GM21447 (cell line): ENCODE results near the gene RILP.

Experiments
- ATAC-seq: cut with Tn5 transposase; IDR thresholded peaks from one replicate; pipeline ENCODE4 v1.9.1; 2021; ENCODE audit not compliant: unreplicated experiment

The RILP gene

GRCh38 chr17:1648173-1648962 is 1.3 kb downstream of the RILP start:
- ATAC-seq, result peak; percentile 35

GRCh38 chr17:1647802-1648171 is 1.9 kb downstream of the RILP start:
- ATAC-seq, result no peak

GRCh38 chr17:1646199-1646875 is 3.3 kb downstream of the RILP start:
- ATAC-seq, result no peak

- no peak for ATAC-seq
Measured at GRCh38 chr17:1645207-1646171, 4.2 kb downstream of the RILP start, which contains the start of gene SCARF1. TSS of gene SCARF1 (minus strand) at chr17:1645732. CDS start at chr17:1645697, 35 bp downstream.

DNA sequence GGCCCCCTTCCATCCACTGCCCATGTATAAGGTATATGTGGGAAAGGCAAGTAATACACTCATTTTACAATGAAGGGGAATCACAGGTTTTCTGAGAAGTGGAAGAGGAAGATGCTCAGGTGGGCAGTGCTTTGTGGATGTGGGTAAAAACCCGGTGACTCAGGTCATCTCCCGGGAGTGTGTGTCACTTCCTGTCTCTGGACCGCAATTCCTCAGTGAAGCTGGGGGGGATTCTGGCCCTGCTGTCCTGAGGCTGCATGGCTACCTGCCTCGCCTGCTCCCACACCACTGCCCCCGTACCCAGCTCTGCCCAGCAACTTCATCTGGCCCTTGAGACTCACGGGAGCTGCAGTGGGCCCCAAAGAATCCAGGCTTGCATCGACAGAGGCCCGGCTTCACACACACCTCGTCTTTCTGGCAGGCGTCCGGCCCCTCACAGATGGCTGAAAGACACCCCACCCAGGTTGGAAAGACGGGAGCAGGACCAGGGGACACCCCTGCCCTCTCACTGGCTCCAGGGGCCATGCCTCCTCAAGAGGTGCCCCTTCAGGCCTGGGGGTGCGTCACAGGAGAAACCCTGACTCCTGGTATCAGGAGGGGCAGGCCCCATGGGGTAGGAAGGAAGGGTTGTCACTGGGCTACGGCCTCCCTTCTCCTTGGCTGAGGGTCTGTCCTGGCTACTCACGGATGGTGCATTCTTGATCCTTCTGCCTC is 5.0 kb downstream of the RILP start:
- ATAC-seq, result no peak

DNA sequence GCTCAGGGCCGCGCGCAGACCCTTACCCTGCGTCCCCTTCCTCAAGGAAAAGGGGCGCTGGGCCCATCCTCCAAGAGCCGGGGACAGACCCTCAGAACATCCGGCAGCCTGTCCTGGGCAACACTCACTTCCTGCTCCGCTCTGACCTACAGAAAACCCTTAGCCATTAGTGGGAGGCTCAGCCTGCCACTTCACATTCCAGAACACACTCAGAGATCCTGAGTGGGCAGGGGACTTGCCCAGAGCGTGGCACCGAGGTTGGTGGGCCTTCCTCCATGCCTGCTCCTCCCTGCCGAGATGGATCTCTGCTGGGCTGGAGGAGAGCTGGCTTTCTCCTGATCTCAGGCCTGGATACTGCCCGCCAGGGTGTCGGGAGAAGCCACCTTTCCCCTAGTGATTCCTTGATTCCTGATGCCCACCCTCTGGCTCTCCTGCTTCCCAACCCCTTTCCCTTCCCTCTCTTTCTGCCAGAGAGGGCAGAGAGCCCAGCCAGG is 5.6 kb downstream of the RILP start:
- ATAC-seq, result no peak

DNA sequence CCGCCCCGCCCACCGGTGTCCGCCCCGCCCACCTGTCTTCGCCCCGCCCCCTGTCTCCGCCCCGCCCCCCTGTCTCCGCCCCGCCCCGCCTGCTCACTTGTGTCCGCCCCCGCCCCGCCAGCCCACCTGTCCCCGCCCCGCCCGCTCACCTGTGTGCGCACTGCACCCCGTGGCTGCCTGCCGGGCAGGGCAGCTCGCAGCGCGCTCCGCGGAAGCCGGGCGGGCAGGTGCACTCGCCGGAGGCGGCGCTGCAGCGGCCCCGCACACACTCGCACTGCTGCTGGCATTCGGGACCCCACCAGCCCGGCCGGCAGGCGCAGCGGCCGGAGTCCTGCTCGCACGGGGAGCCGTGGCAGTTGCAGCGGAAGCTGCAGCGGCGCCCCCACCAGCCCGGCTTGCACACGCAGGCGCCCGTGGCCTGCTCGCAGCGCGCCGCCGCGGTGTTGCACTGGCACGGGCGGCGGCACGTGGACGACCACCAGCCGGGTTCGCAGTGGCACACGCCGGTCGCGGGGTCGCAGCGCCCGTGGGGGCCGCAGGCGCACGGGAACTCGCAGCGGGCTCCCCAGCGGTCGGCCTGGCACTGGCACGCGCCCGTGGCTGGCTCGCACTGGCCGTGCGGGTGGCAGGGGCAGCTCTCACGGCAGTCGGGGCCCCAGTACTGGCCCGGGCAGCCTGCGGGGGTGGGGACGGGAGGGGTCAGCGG is 6.2 kb downstream of the RILP start:
- ATAC-seq, result no peak

- ATAC-seq, result no peak
Measured at GRCh38 chr17:1641065-1641403, 8.6 kb downstream of the RILP start.

GRCh38 chr17:1640329-1641064 is 9.2 kb downstream of the RILP start:
- no peak for ATAC-seq

DNA sequence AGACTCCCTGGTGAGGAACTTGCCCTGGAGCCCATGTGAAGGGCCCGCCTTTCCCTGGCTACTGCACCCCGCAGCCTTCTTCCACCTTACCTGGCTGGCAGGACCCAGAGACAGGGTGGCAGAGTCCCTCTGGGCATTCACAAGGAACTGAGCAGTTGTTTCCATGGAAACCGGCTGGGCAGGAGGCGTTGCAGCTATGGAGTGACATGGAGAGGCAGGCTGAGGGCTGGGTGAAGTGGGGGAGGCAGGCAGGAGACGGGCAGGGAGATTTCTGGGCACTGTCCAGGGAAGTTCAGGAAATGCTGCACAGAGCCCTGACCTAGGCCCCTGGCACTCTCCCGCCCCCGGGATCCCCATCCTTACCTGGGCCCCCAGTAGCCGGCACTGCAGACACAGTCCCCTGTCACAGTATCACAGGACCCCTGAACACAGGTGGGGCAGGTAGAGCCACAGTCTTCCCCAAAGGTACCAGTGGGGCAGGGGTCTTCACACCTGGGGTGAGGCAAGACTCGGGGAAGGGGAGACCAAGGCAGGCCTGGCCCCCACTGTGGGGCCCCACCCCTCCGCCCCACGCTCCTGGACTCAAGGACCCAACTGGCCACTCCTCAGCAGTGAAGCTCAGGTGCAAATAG is 10.0 kb downstream of the RILP start:
- no peak for ATAC-seq

DNA sequence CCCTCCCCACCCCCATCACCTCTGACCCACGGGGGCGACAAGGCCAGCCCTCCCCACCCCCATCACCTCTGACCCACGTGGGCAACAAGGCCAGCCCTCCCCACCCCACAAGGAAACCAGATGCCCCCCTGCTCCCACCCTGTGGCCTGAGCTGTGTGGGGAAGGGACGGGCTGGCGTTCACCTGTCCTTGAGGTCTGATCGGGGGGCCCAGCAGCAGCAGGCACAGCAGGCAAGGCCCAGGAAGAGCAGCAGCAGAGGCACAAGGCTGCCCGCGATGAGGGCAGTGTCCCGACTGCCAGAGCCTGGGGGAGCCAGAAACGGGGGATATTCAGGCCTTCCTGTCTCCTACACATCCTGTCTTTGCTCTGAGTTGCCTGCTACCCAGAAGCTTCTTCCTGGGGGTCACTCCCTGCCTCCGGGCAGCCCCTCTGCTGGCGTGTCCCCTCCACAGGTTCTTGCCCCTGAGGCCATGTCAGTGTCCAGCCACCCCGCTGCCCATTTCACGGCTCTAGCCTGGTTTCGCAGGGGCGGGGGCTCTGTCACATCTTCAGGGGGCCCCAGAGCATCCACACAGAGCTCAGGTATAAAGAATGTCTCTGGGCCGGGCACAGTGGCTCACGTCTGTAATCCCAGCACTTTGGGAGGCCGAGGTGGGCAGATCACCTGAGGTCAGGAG is 10.9 kb downstream of the RILP start:
- ATAC-seq, result no peak

- no peak for ATAC-seq
Measured at GRCh38 chr17:1638171-1638590, 11.5 kb downstream of the RILP start.

- no peak for ATAC-seq
Measured at GRCh38 chr17:1636732-1637285, 12.9 kb downstream of the RILP start.

- no peak for ATAC-seq
Measured at GRCh38 chr17:1635675-1636465, 13.8 kb downstream of the RILP start.

DNA sequence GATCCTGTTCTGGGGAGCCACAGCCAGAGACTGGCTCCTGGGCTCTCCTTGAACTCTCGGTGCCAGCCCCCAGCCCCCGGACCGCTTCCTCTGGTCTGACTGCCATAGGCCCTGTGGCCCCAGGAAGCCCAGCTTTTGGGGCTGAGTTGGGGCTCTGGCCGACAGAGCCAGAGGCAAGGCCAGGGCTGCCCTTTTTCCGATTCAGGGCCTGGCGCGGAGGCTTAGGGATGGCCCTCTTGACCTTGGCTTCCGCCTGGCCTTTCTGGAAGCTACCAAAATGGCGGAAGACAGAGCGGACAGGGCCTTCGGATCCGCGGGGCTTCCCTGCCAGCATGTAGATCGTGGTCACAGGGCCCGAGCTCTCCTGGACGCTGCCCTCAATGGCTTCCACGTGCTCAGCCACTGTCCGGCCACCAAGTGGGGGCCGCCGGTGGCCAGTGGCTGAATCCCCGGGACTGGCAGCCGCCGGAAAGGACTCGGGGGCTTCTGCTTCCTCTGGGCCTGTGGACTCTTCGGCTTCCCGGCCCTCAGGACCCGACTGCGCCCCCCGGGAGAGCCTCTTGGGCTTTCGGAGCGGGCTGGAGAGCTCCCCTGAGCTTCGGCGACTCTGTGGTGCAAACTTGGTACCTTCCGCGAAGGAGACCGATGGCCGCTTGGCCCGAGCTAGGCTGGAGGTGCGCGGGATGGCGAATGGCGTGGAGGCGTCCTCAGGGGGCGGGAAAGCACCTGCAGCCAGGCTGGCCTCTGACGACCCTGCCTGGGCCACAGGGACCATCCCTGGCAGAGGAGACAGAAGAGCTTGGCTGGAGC is 14.6 kb downstream of the RILP start:
- no peak for ATAC-seq

GRCh38 chr17:1630662-1631061 is 19.0 kb downstream of the RILP start:
- no peak for ATAC-seq
